Hepatocyte (in vitro differentiated cells): ENCODE results near the gene OR52K2. TPM values are rescaled to one million over a fixed set of nuclear protein-coding genes. Genes with fewer than 3 reads are reported as not detected.

ENCODE experiments used
- DNase-seq: peaks from one replicate; pipeline ENCODE4 v3.0.0-alpha.2; 2016; ENCODE audit warnings: low spot score
- H2AFZ ChIP-seq: fragments of 200-600 bp; sonication (generic); 2 replicates; pipeline ENCODE4 v1.6.0; 2016; ENCODE audit warnings: antibody characterized with exemption, mild to moderate bottlenecking
- H3K27ac ChIP-seq: fragments of 200-600 bp; sonication (generic); 2 replicates; pipeline ENCODE4 v1.5.1; 2016; ENCODE audit warnings: mild to moderate bottlenecking
- H3K27me3 ChIP-seq: fragments of 200-600 bp; sonication (generic); 2 replicates; pipeline ENCODE4 v1.6.1; 2016
- H3K36me3 ChIP-seq: fragments of 200-600 bp; sonication (generic); replicated peaks from 2 replicates; pipeline ENCODE4 v1.5.1; 2016; ENCODE audit warnings: low read depth; ENCODE audit not compliant: insufficient read depth
- H3K4me1 ChIP-seq: fragments of 200-600 bp; sonication (generic); 2 replicates; pipeline ENCODE4 v1.5.1; 2016; ENCODE audit warnings: mild to moderate bottlenecking, moderate library complexity; ENCODE audit not compliant: insufficient read depth
- H3K4me2 ChIP-seq: fragments of 200-600 bp; sonication (generic); 2 replicates; pipeline ENCODE4 v1.6.0; 2016
- H3K4me3 ChIP-seq: fragments of 200-600 bp; sonication (generic); 2 replicates; pipeline ENCODE4 v1.5.1; 2016; ENCODE audit warnings: mild to moderate bottlenecking
- H3K79me2 ChIP-seq: fragments of 200-600 bp; sonication (generic); 2 replicates; pipeline ENCODE4 v1.6.0; 2017; ENCODE audit warnings: mild to moderate bottlenecking
- H3K9me2 ChIP-seq: fragments of 200-600 bp; sonication (generic); replicated peaks from 2 replicates; pipeline ENCODE4 v1.6.0; 2017; ENCODE audit warnings: mild to moderate bottlenecking; ENCODE audit not compliant: insufficient read depth
- H3K9me3 ChIP-seq: fragments of 200-600 bp; sonication (generic); 2 replicates; pipeline ENCODE4 v1.5.1; 2016; ENCODE audit warnings: low read depth, mild to moderate bottlenecking
- H4K20me1 ChIP-seq: fragments of 200-600 bp; sonication (generic); 2 replicates; pipeline ENCODE4 v1.6.0; 2016; ENCODE audit warnings: mild to moderate bottlenecking; ENCODE audit not compliant: insufficient read depth, poor library complexity, severe bottlenecking
- EZH2 ChIP-seq: fragments of 200-600 bp; sonication (generic); IDR thresholded peaks from 2 replicates; pipeline ENCODE4 v1.6.1; 2016; ENCODE audit warnings: antibody characterized with exemption, mild to moderate bottlenecking, borderline replicate concordance
- EZH2phosphoT487 ChIP-seq: fragments of 200-600 bp; sonication (generic); IDR thresholded peaks from one replicate; pipeline ENCODE4 v1.6.1; 2018; ENCODE audit warnings: antibody characterized with exemption, mild to moderate bottlenecking, low read depth, moderate library complexity; ENCODE audit not compliant: unreplicated experiment, severe bottlenecking
- WGBS: methylation state at CpG from one replicate; pipeline ENCODE4 v1.1.6; 2016; ENCODE audit warnings: low lambda C conversion rate; ENCODE audit errors: missing lambda C conversion rate; 5-methylcytosine and 5-hydroxymethylcytosine counted together
- polyA plus RNA-seq: library from polyadenylated mRNA; unstranded; fragments of >200 nt; fragmentation: Nextera tagmentation; extraction: Ambion mirVana; gene quantifications from 2 replicates; pipeline ENCODE4 v1.2.1, GENCODE V29; 2016
- total RNA-seq: library from RNA; depleted of rRNA; stranded (reverse); fragments of >200 nt; gene quantifications from 2 replicates; pipeline ENCODE4 v1.2.3, GENCODE V29; 2014
- TF ChIP-seq, protein P1 (sequence below): fragments of 200-600 bp; sonication (generic); IDR thresholded peaks from 2 replicates; pipeline ENCODE4 v1.5.1; 2016; ENCODE audit warnings: antibody characterized with exemption, mild to moderate bottlenecking; ENCODE audit not compliant: poor library complexity

Gene OR52K2
- total and polyA plus RNA-seq, 2 experiments from 2014 or later = not detected

DNA sequence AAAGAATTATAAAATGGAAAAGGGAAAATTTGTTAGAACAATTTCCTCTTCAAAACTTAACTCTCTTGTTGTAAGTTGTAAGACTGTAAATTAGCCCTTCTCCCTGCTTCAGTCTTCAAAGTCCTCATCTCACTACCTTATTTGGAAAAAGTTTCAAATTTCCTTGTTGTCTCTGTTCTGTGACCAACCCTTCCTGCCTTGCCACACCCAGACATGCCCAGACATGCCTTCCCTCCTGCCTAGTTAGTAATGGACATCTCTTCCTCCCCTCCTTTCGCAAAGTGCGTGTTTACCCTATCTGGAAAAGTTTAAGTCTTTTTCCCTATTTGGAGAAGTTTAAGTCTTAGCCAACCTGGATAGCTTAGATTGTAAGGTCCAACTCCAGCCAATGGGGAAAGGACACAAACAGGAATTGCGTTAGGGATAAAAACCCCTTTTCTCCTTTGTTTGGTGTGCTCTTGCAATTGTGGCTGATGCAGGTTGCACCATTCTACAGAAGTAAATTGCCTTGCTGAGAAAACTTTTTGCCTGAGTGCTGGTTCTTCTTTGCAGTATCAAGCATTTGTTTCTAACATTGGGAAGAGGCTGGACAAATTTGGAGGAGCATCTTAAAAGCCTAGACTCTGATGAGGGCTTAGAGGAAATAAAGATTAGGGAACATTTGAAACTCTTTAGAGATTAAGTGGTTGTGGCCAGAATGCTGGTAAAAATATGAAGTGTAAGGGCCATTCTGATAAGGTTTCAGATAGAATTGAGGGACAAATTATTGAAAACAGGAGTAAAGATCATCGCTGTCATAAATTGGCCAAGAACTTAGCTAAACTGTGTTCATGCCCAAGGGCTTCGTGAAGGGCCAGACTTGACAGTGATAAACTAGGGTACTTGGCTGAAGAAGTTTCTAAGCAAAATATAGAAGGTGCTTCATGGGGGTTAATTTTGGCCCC is 15.4 kb downstream of the OR52K2 start:
- H2AFZ ChIP-seq = no peak overlapping the region
- TF ChIP-seq EZH2 = no peak
- no peak for TF ChIP-seq EZH2phosphoT487
- TF ChIP-seq, protein P1, sequence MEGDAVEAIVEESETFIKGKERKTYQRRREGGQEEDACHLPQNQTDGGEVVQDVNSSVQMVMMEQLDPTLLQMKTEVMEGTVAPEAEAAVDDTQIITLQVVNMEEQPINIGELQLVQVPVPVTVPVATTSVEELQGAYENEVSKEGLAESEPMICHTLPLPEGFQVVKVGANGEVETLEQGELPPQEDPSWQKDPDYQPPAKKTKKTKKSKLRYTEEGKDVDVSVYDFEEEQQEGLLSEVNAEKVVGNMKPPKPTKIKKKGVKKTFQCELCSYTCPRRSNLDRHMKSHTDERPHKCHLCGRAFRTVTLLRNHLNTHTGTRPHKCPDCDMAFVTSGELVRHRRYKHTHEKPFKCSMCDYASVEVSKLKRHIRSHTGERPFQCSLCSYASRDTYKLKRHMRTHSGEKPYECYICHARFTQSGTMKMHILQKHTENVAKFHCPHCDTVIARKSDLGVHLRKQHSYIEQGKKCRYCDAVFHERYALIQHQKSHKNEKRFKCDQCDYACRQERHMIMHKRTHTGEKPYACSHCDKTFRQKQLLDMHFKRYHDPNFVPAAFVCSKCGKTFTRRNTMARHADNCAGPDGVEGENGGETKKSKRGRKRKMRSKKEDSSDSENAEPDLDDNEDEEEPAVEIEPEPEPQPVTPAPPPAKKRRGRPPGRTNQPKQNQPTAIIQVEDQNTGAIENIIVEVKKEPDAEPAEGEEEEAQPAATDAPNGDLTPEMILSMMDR = no peak

DNA sequence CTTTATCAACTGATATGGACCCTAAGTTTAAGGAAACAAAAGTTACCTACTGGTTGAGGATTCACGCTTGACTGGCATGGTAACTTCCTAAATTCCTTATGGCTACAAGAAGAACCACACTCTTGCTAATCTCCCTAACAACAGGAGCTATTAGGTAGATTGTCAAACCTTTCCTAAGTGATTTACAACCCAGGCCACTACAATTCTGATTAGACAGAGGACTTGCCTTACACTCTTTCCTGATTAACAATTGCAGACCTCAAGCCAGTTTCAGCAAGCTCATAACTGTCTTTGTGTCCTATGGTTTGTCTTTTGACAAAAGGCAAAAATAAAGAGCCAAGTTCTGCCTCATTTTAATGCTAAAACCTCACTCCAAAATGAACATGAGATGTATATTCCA is 16.3 kb downstream of the OR52K2 start:
- WGBS = 38% methylated on average over 1 of the region's 1 CpG
- H3K9me3 ChIP-seq = no peaks in the 10 kb centered on the region
- H3K4me1 ChIP-seq = peaks cover 36% of the 10 kb centered on the region
- H3K36me3 ChIP-seq = no peaks in the 10 kb centered on the region
- H3K4me3 ChIP-seq = no peak overlapping the region
- H4K20me1 ChIP-seq = no peaks in the 10 kb centered on the region
- no peaks in the 10 kb centered on the region for H3K27me3 ChIP-seq
- no peak overlapping the region for H3K4me2 ChIP-seq
- peak overlapping the region; percentile 96 for H3K27ac ChIP-seq
- H3K9me2 ChIP-seq = no peaks in the 10 kb centered on the region
- no peak for DNase-seq
- H3K79me2 ChIP-seq = no peaks in the 10 kb centered on the region
- no peak overlapping the region for H2AFZ ChIP-seq
- TF ChIP-seq EZH2 (no peak), EZH2phosphoT487 (no peak)
- TF ChIP-seq, protein P1 = no peak

More for the DNA sequence above, 15.4 kb downstream of the OR52K2 start:
- peak overlapping the region; percentile 96 for H3K27ac ChIP-seq
- peaks cover 42% of the 10 kb centered on the region for H3K4me1 ChIP-seq
- no peaks in the 10 kb centered on the region for H3K36me3 ChIP-seq
- no peaks in the 10 kb centered on the region for H3K79me2 ChIP-seq
- DNase-seq = peak; percentile 56
- H3K27me3 ChIP-seq = no peaks in the 10 kb centered on the region
- no peak overlapping the region for H3K4me3 ChIP-seq
- 72% methylated on average over 5 of the region's 5 CpGs for WGBS
- no peaks in the 10 kb centered on the region for H4K20me1 ChIP-seq
- H3K9me3 ChIP-seq = no peaks in the 10 kb centered on the region
- no peak overlapping the region for H3K4me2 ChIP-seq
- H3K9me2 ChIP-seq = no peaks in the 10 kb centered on the region

DNA sequence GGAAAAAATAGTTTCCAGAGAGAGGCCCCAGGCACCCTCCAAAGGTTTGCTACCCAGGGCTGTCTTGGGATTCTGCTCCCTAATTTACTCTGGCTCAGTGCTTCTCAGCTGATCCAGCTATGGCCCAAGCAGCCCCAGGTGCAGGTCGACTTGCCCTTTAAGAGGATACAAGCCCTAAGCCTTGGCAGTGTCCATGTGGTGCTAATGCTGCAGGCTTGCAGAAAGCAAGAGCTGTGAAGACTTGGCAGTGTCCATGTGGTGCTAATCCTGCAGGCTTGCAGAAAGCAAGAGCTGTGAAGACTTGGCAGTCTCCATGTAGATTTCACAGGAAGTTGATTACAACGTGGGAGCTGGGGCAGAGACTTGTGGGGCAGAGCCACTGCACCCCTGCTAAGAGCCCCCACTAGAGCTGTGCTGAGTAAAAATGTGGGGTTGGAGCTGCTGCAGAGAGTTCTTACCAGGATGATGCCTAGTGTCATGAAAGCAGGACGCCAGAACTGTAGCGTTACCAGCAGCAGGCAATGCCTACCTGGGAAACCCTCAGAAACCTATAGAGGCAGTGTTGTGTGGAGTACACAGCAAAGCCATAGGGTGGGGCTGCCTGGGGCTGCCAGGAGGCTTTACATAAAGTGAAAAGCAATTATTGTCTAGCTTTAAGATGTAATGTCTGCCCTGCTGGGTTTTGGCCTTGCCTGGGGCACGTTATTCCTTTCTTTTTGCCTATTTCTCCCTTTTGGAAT is 17.2 kb downstream of the OR52K2 start:
- TF ChIP-seq, protein P1 = peak; percentile 11
- TF ChIP-seq EZH2phosphoT487 = no peak
- H3K4me2 ChIP-seq = peak overlapping the region; percentile 30
- WGBS = 54% methylated on average over 5 of the region's 5 CpGs
- no peak overlapping the region for H3K4me3 ChIP-seq
- no peaks in the 10 kb centered on the region for H3K27me3 ChIP-seq
- H3K4me1 ChIP-seq = peaks cover 30% of the 10 kb centered on the region
- no peaks in the 10 kb centered on the region for H4K20me1 ChIP-seq
- H3K9me2 ChIP-seq = no peaks in the 10 kb centered on the region
- H3K36me3 ChIP-seq = no peaks in the 10 kb centered on the region
- peak overlapping the region; percentile 96 for H3K27ac ChIP-seq
- no peaks in the 10 kb centered on the region for H3K79me2 ChIP-seq
- DNase-seq = peak; percentile 41
- no peaks in the 10 kb centered on the region for H3K9me3 ChIP-seq
- H2AFZ ChIP-seq = no peak overlapping the region
